Measurements from ENCODE around the gene LY6G5C.

- TF ChIP-seq EZH2 (optimal IDR thresholded peaks at IDR 0.05; ENCODE audit: low read depth, low read length) (no peak), CTCF (IDR thresholded peaks at IDR 0.05; ENCODE audit: low read length) (no peak), EZH2phosphoT487 (IDR thresholded peaks at IDR 0.05; ENCODE audit: low read length) (no peak)
Measured at GRCh38 chr6:31651602-31652191, 29.2 kb downstream of the LY6G5C start.
